ENCODE measurements around the gene ANKMY2.
"Not testable (repeated sequence)": the region's sequence is repeated elsewhere in the genome, so short reads cannot be mapped to it uniquely, and the experiment has no call there.

ANKMY2 gene

GRCh38 chr7:16684935-16685334, 39.4 kb upstream of the ANKMY2 start:
- no peak for DNase-seq (ENCODE audit: extremely low spot score)
- POLR2A ChIA-PET, result no interaction called here
- CTCF ChIA-PET, result no interaction called here
- TF ChIP-seq PKNOX1 (IDR thresholded peaks at IDR 0.05) (no peak), SUZ12 (IDR thresholded peaks at IDR 0.05) (no peak), CTBP1 (IDR thresholded peaks at IDR 0.05; ENCODE audit: borderline replicate concordance) (no peak), L3MBTL2 (conservative IDR thresholded peaks at IDR 0.05) (no peak), ZNF384 (IDR thresholded peaks at IDR 0.05) (no peak)

- POLR2A ChIA-PET; CTCF ChIA-PET; DNase-seq (ENCODE audit: extremely low spot score): not testable (repeated sequence)
Observed at GRCh38 chr7:16678645-16679566, 33.4 kb upstream of the ANKMY2 start.

- POLR2A ChIA-PET, result no interaction called here
- no peak for DNase-seq (ENCODE audit: extremely low spot score)
- CTCF ChIA-PET, result no interaction called here
- no peak for TF ChIP-seq ELF4 (IDR thresholded peaks at IDR 0.05)
- TF ChIP-seq FOXM1 (IDR thresholded peaks at IDR 0.05; ENCODE audit: borderline replicate concordance), result no peak
- no peak for TF ChIP-seq HDGF (IDR thresholded peaks at IDR 0.05; ENCODE audit: borderline replicate concordance)
- no peak for TF ChIP-seq PKNOX1 (IDR thresholded peaks at IDR 0.05)
- TF ChIP-seq SUZ12 (IDR thresholded peaks at IDR 0.05), result no peak
- TF ChIP-seq SP1 (IDR thresholded peaks at IDR 0.05), result no peak
- TF ChIP-seq ARNT (IDR thresholded peaks at IDR 0.05), result no peak
- TF ChIP-seq ZNF384 (IDR thresholded peaks at IDR 0.05), result no peak
- TF ChIP-seq TARDBP (IDR thresholded peaks at IDR 0.05), result no peak
- TF ChIP-seq L3MBTL2 (conservative IDR thresholded peaks at IDR 0.05), result no peak
- no peak for TF ChIP-seq FOXK2 (IDR thresholded peaks at IDR 0.05)
- no peak for TF ChIP-seq FOXA1 (IDR thresholded peaks at IDR 0.05)
- no peak for TF ChIP-seq LEF1 (IDR thresholded peaks at IDR 0.05; ENCODE audit: borderline replicate concordance)
- no peak for TF ChIP-seq CTBP1 (IDR thresholded peaks at IDR 0.05; ENCODE audit: borderline replicate concordance)
- TF ChIP-seq BHLHE40 (IDR thresholded peaks at IDR 0.05; ENCODE audit: borderline replicate concordance), result no peak
- TF ChIP-seq NFRKB (IDR thresholded peaks at IDR 0.05), result no peak
Observed at GRCh38 chr7:16677978-16678494, 32.5 kb upstream of the ANKMY2 start.

GRCh38 chr7:16675277-16675676, 29.7 kb upstream of the ANKMY2 start:
- ChIA-PET CTCF (interaction anchor here (1.1 kb wide), 1 partner anchor 11 kb away, joined by 3 read pairs; no protein-coding TSS in a partner anchor), POLR2A (no interaction called here)
- TF ChIP-seq L3MBTL2 (conservative IDR thresholded peaks at IDR 0.05), result no peak
- no peak for TF ChIP-seq FOXM1 (IDR thresholded peaks at IDR 0.05; ENCODE audit: borderline replicate concordance)
- no peak for TF ChIP-seq BHLHE40 (IDR thresholded peaks at IDR 0.05; ENCODE audit: borderline replicate concordance)
- no peak for TF ChIP-seq TARDBP (IDR thresholded peaks at IDR 0.05)
- no peak for TF ChIP-seq CTBP1 (IDR thresholded peaks at IDR 0.05; ENCODE audit: borderline replicate concordance)
- TF ChIP-seq FOXK2 (IDR thresholded peaks at IDR 0.05), result no peak
- TF ChIP-seq LEF1 (IDR thresholded peaks at IDR 0.05; ENCODE audit: borderline replicate concordance), result no peak
- TF ChIP-seq NFRKB (IDR thresholded peaks at IDR 0.05), result no peak
- TF ChIP-seq SUZ12 (IDR thresholded peaks at IDR 0.05), result no peak
- no peak for TF ChIP-seq HDGF (IDR thresholded peaks at IDR 0.05; ENCODE audit: borderline replicate concordance)
- no peak for TF ChIP-seq ZNF384 (IDR thresholded peaks at IDR 0.05)
- no peak for TF ChIP-seq PKNOX1 (IDR thresholded peaks at IDR 0.05)
- TF ChIP-seq FOXA1 (IDR thresholded peaks at IDR 0.05), result no peak
- TF ChIP-seq ELF4 (IDR thresholded peaks at IDR 0.05), result no peak
- no peak for TF ChIP-seq SP1 (IDR thresholded peaks at IDR 0.05)
- DNase-seq (ENCODE audit: extremely low spot score), result no peak

GRCh38 chr7:16671811-16672210, 26.3 kb upstream of the ANKMY2 start:
- DNase-seq (ENCODE audit: extremely low spot score), result no peak
- TF ChIP-seq SUZ12 (IDR thresholded peaks at IDR 0.05), result no peak
- TF ChIP-seq TARDBP (IDR thresholded peaks at IDR 0.05), result no peak
- TF ChIP-seq L3MBTL2 (conservative IDR thresholded peaks at IDR 0.05), result no peak
- TF ChIP-seq FOXK2 (IDR thresholded peaks at IDR 0.05), result no peak
- ChIA-PET CTCF (no interaction called here), POLR2A (no interaction called here)

- TF ChIP-seq L3MBTL2 (conservative IDR thresholded peaks at IDR 0.05) (no peak), HDGF (IDR thresholded peaks at IDR 0.05; ENCODE audit: borderline replicate concordance) (no peak), SUZ12 (IDR thresholded peaks at IDR 0.05) (no peak), SP1 (IDR thresholded peaks at IDR 0.05) (no peak), TARDBP (IDR thresholded peaks at IDR 0.05) (no peak), ZNF384 (IDR thresholded peaks at IDR 0.05) (no peak), FOXK2 (IDR thresholded peaks at IDR 0.05) (no peak), ELF4 (IDR thresholded peaks at IDR 0.05) (no peak), BHLHE40 (IDR thresholded peaks at IDR 0.05; ENCODE audit: borderline replicate concordance) (no peak), ARNT (IDR thresholded peaks at IDR 0.05) (no peak)
- ChIA-PET POLR2A (no interaction called here), CTCF (no interaction called here)
- DNase-seq (ENCODE audit: extremely low spot score), result no peak
Observed at GRCh38 chr7:16670731-16671344, 25.3 kb upstream of the ANKMY2 start.

Data from HEK293T (cell line).